IPS-NIHi11 (cell line): ENCODE data around the gene SNRK.

ENCODE experiments used
- DNase-seq: peaks from one replicate; pipeline ENCODE4 v3.0.0; 2012; ENCODE audit warnings: mixed read lengths, low spot score

Gene SNRK

GRCh38 chr3:43372007-43372740 is 85.8 kb downstream of the SNRK start:
- no peak for DNase-seq

- peak; percentile 50 for DNase-seq
These were observed 86.6 kb downstream of the SNRK start for GRCh38 chr3:43372809-43373559.

GRCh38 chr3:43373560-43373928 is 87.2 kb downstream of the SNRK start:
- DNase-seq, result no peak

DNA sequence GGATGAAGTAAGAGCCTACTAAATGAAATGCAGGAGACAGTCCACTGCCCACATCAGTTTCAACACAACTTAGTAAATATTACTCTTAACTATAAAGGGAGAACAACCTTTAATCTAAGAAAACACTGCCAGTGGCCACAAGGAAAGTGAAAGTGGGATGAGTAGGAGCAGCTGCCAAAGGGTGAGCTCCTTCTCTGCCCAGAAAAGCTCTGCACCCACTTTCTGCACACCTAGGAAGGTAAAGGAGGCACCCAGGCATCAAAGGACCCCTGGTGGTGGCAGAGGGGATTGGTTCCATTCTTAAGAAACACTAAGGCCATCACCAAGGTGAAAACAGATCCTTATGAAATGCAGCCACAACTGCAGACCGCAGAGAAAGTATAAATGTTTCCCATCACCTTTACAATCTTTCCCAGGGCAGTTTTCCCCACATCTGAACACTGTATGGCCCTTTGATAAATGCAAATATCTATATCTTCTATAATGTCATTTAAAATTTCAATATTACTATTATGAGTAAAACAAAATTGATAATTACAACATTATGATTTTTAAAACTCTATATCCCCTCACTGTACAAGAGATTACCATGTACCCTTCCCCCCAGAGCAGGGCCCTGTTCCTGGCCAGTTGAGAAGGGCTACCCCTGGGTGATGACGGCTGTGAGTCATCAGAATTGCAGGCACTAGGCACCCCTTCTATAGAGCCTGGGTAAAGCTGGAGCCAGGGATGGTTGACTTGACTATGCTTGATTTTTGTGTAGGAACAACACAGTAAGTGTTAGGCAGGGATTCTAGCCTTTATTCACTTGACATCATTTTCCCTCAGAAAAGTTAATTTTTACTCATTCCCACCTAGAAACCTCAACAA is 92.0 kb downstream of the SNRK start:
- peak; percentile 66 for DNase-seq

GRCh38 chr3:43379343-43379742 is 93.0 kb downstream of the SNRK start:
- no peak for DNase-seq

- no peak for DNase-seq
These were observed 101.8 kb downstream of the SNRK start for GRCh38 chr3:43388175-43388574.

DNA sequence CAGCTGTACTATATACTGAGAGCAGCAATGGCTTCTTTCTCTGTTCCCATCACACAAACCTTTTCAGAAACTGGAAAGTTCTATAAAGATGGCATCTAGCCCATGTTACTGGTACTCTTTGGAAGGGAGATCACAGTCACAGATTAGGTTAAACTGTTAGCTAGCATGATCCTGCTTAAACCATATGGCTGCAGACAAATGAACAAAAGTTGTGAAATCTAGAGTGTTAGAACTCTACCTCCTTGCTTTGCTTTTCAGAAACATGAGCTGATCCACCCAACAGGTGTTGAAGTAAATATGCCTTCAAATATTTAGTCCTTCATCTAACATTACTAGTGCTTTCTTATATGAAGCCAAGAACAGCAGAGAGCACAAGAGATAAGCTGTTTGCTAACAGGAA is 102.6 kb downstream of the SNRK start:
- no peak for DNase-seq

- no peak for DNase-seq
These were observed 103.3 kb downstream of the SNRK start for GRCh38 chr3:43389388-43390254.

DNA sequence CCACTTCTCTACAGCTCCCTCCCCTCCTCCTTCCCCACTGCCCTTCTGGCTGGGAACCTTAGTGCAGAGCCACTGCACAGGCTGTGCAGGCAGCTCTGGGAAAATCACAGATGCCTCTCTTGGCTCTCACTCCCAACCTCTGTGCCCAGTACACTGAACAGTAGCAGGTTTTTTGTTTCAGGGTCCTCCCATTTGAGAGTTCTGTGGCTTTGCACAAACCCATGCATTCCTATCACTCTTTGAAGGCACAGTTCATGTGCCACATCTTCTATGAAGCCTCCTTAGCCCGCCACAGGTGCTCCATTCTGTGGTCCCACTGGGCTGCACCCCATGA is 103.9 kb downstream of the SNRK start:
- no peak for DNase-seq

GRCh38 chr3:43391621-43392020 is 105.3 kb downstream of the SNRK start:
- no peak for DNase-seq

GRCh38 chr3:43394041-43394554 is 107.8 kb downstream of the SNRK start:
- no peak for DNase-seq

- DNase-seq, result no peak
These were observed 112.7 kb downstream of the SNRK start for GRCh38 chr3:43399034-43399433.

GRCh38 chr3:43400167-43400566 is 113.8 kb downstream of the SNRK start:
- no peak for DNase-seq
